SK-N-SH treated with all-trans-retinoic acid at 6 μM for 48 hours (cell line): Measurements from ENCODE around the gene LAMA2.

ENCODE experiments used
- ATAC-seq: fragments of 200-7000 bp; cut with Tn5 transposase; 3 replicates; pipeline ENCODE4 v1.9.1; 2020; ENCODE audit warnings: mild to moderate bottlenecking, moderate library complexity
- ARNTL ChIP-seq: fragments of 450-650 bp; formaldehyde crosslinking; IDR thresholded peaks from 2 replicates; pipeline ENCODE4 v1.5.0; 2020; ENCODE audit warnings: low read depth, mild to moderate bottlenecking, moderate library complexity, borderline replicate concordance
- BACH2 ChIP-seq: fragments of 250-450 bp; sonication (Bioruptor Pico); IDR thresholded peaks from 2 replicates; pipeline ENCODE4 v1.9.0; 2021; ENCODE audit warnings: mild to moderate bottlenecking, borderline replicate concordance
- CREB5 ChIP-seq: fragments of 250-450 bp; sonication (Bioruptor Pico); IDR thresholded peaks from 2 replicates; pipeline ENCODE4 v1.5.1; 2020; ENCODE audit warnings: low read depth, mild to moderate bottlenecking, moderate library complexity
- CSDC2 ChIP-seq: fragments of 250-450 bp; sonication (Bioruptor Pico); IDR thresholded peaks from 2 replicates; pipeline ENCODE4 v1.5.0; 2020; ENCODE audit warnings: mild to moderate bottlenecking, moderate library complexity
- CSRNP3 ChIP-seq: fragments of 250-450 bp; sonication (Bioruptor Pico); IDR thresholded peaks from 2 replicates; pipeline ENCODE4 v1.5.1; 2021; ENCODE audit warnings: mild to moderate bottlenecking, moderate library complexity
- ESRRG ChIP-seq: fragments of 250-450 bp; sonication (Bioruptor Pico); IDR thresholded peaks from 2 replicates; pipeline ENCODE4 v1.6.1; 2021; ENCODE audit warnings: mild to moderate bottlenecking
- GLIS3 ChIP-seq: fragments of 250-450 bp; sonication (Bioruptor Pico); IDR thresholded peaks from 2 replicates; pipeline ENCODE4 v1.5.0; 2020; ENCODE audit warnings: mild to moderate bottlenecking, moderate library complexity
- ISL1 ChIP-seq: fragments of 250-450 bp; sonication (Bioruptor Pico); IDR thresholded peaks from 2 replicates; pipeline ENCODE4 v2.1.2; 2022; ENCODE audit warnings: mild to moderate bottlenecking, moderate library complexity
- OSR1 ChIP-seq: fragments of 250-450 bp; sonication (Bioruptor Pico); IDR thresholded peaks from 2 replicates; pipeline ENCODE4 v1.8.0; 2022; ENCODE audit warnings: moderate library complexity, mild to moderate bottlenecking, inconsistent platforms
- PATZ1 ChIP-seq: fragments of 250-450 bp; sonication (Bioruptor Pico); IDR thresholded peaks from 2 replicates; pipeline ENCODE4 v1.8.0; 2020; ENCODE audit warnings: mild to moderate bottlenecking, moderate library complexity, borderline replicate concordance
- PPARA ChIP-seq: fragments of 250-450 bp; sonication (Bioruptor Pico); IDR thresholded peaks from 2 replicates; pipeline ENCODE4 v1.5.0; 2020; ENCODE audit warnings: mild to moderate bottlenecking, borderline replicate concordance
- RARB ChIP-seq: fragments of 250-450 bp; sonication (Bioruptor Pico); IDR thresholded peaks from 2 replicates; pipeline ENCODE4 v1.8.0; 2021; ENCODE audit warnings: mild to moderate bottlenecking, moderate library complexity
- TCF4 ChIP-seq: fragments of 250-450 bp; sonication (Bioruptor Pico); IDR thresholded peaks from 2 replicates; pipeline ENCODE4 v1.8.0; 2021; ENCODE audit warnings: mild to moderate bottlenecking, moderate library complexity, borderline replicate concordance
- TOX ChIP-seq: fragments of 250-450 bp; sonication (Bioruptor Pico); IDR thresholded peaks from 2 replicates; pipeline ENCODE4 v1.8.0; 2021; ENCODE audit warnings: mild to moderate bottlenecking, moderate library complexity, borderline replicate concordance
- TSHZ2 ChIP-seq: fragments of 250-450 bp; sonication (Bioruptor Pico); IDR thresholded peaks from 2 replicates; pipeline ENCODE4 v1.5.0; 2020; ENCODE audit warnings: mild to moderate bottlenecking, moderate library complexity
- ZNF565 ChIP-seq: fragments of 450-650 bp; formaldehyde crosslinking; conservative IDR thresholded peaks from 2 replicates; pipeline ENCODE4 v1.5.0; 2020; ENCODE audit warnings: low read depth, mild to moderate bottlenecking, moderate library complexity
- ZNF8 ChIP-seq: fragments of 450-650 bp; formaldehyde crosslinking; IDR thresholded peaks from 2 replicates; pipeline ENCODE4 v1.5.0; 2020; ENCODE audit warnings: mild to moderate bottlenecking, moderate library complexity

LAMA2 gene

GRCh38 chr6:129551486-129551885 is 668.5 kb downstream of the LAMA2 start:
- ATAC-seq, result no peak
- TF ChIP-seq BACH2 (CRISPR knock-in tag) (no peak), PPARA (CRISPR knock-in tag) (no peak)

- TF ChIP-seq CREB5, result no peak
- no peak for TF ChIP-seq TSHZ2 (CRISPR knock-in tag)
- TF ChIP-seq CSDC2 (CRISPR knock-in tag), result no peak
- TF ChIP-seq RARB (CRISPR knock-in tag), result no peak
- no peak for TF ChIP-seq GLIS3 (CRISPR knock-in tag)
- no peak for ATAC-seq
Observed at GRCh38 chr6:129552413-129552812, 669.5 kb downstream of the LAMA2 start.

- TF ChIP-seq ARNTL (CRISPR knock-in tag), result no peak
- TF ChIP-seq ISL1 (CRISPR knock-in tag), result peak; percentile 66
- TF ChIP-seq, all 23 proteins: peak for 1
- peak; percentile 68 for ATAC-seq
Observed at GRCh38 chr6:129555206-129555832, 672.4 kb downstream of the LAMA2 start.

- ATAC-seq, result no peak
- TF ChIP-seq OSR1 (CRISPR knock-in tag) (no peak), CSRNP3 (CRISPR knock-in tag) (no peak), ZNF8 (CRISPR knock-in tag) (no peak), BACH2 (CRISPR knock-in tag) (no peak), GLIS3 (CRISPR knock-in tag) (no peak), TOX (CRISPR knock-in tag) (no peak), TSHZ2 (CRISPR knock-in tag) (no peak), RARB (CRISPR knock-in tag) (no peak), ISL1 (CRISPR knock-in tag) (no peak), PATZ1 (CRISPR knock-in tag) (no peak), PPARA (CRISPR knock-in tag) (no peak), ZNF565 (no peak), ESRRG (CRISPR knock-in tag) (no peak), TCF4 (no peak), CSDC2 (CRISPR knock-in tag) (no peak)
Observed at GRCh38 chr6:129558248-129558647, 675.3 kb downstream of the LAMA2 start.
